Mesenchymal stem cell (in vitro differentiated cells and primary cell): ENCODE measurements around the gene SLC10A6.

Experiments used
- DNase-seq: peaks from one replicate; pipeline ENCODE4 v3.0.0-alpha.2; 2013
- H2AFZ ChIP-seq: one replicate; pipeline ENCODE4 v1.6.1; 2013; ENCODE audit warnings: low read depth, mild to moderate bottlenecking, control low read depth, inconsistent platforms, low read length, moderate library complexity
- H2AK5ac ChIP-seq: 2 replicates; pipeline ENCODE4 v1.6.1; 2013; ENCODE audit warnings: low read length, moderate library complexity, mild to moderate bottlenecking, inconsistent platforms; ENCODE audit not compliant: severe bottlenecking
- H2BK120ac ChIP-seq: one replicate; pipeline ENCODE4 v1.6.1; 2013; ENCODE audit warnings: low read depth, mild to moderate bottlenecking, inconsistent platforms, low read length, moderate library complexity
- H2BK12ac ChIP-seq, 2 experiments: one replicate each; pipeline ENCODE4 v1.6.1; 2013; ENCODE audit warnings: inconsistent platforms in 2 of 2, low read length in 2 of 2, mild to moderate bottlenecking in 2 of 2, moderate library complexity in 2 of 2, control low read depth in 1 of 2
- H2BK15ac ChIP-seq: one replicate; pipeline ENCODE4 v1.6.1; 2013; ENCODE audit warnings: mild to moderate bottlenecking, low read depth, inconsistent platforms; ENCODE audit not compliant: poor library complexity, severe bottlenecking
- H2BK5ac ChIP-seq: 2 replicates; pipeline ENCODE4 v1.6.1; 2013; ENCODE audit warnings: low read depth, mild to moderate bottlenecking, low read length, control low read depth, inconsistent platforms; ENCODE audit not compliant: poor library complexity, severe bottlenecking
- H3K14ac ChIP-seq, 2 experiments: one replicate each; pipeline ENCODE4 v1.6.1; 2013; ENCODE audit warnings: inconsistent platforms in 2 of 2, low read length in 2 of 2, control low read depth in 1 of 2, mild to moderate bottlenecking in 1 of 2, moderate library complexity in 1 of 2
- H3K18ac ChIP-seq, 2 experiments: one replicate each; pipeline ENCODE4 v1.6.1; 2013; ENCODE audit warnings: inconsistent platforms in 2 of 2, low read length in 2 of 2, control low read depth in 1 of 2, low read depth in 1 of 2, mild to moderate bottlenecking in 1 of 2
- H3K23ac ChIP-seq, 2 experiments: one replicate each; pipeline ENCODE4 v1.6.1; 2013; ENCODE audit warnings: inconsistent platforms in 2 of 2, low read length in 2 of 2, mild to moderate bottlenecking in 2 of 2, moderate library complexity in 2 of 2, control low read depth in 1 of 2
- H3K27ac ChIP-seq: 2 replicates; pipeline ENCODE4 v1.5.1; 2013; ENCODE audit warnings: mild to moderate bottlenecking, moderate library complexity, low read length, control low read depth, inconsistent platforms; ENCODE audit not compliant: poor library complexity, severe bottlenecking
- H3K27me3 ChIP-seq, 2 experiments: 2 replicates each; pipeline versions ENCODE4 v1.6.1 to v1.7.0; 2013; ENCODE audit warnings: low read length in 2 of 2, mild to moderate bottlenecking in 2 of 2, moderate library complexity in 2 of 2, control low read depth in 1 of 2, inconsistent platforms in 1 of 2; ENCODE audit not compliant: control insufficient read depth in 1 of 2, insufficient read depth in 1 of 2
- H3K36me3 ChIP-seq, 2 experiments: 2 replicates each; pipeline versions ENCODE4 v1.6.1 to v1.7.0; 2013; ENCODE audit warnings: low read length in 2 of 2, control low read depth in 1 of 2, inconsistent platforms in 1 of 2, low read depth in 1 of 2, mild to moderate bottlenecking in 1 of 2; ENCODE audit not compliant: insufficient read depth in 2 of 2, control insufficient read depth in 1 of 2
- H3K4ac ChIP-seq, 2 experiments: one replicate each; pipeline ENCODE4 v1.6.1; 2013; ENCODE audit warnings: inconsistent platforms in 2 of 2, low read length in 2 of 2, mild to moderate bottlenecking in 2 of 2, moderate library complexity in 2 of 2, control low read depth in 1 of 2, low read depth in 1 of 2
- H3K4me1 ChIP-seq: 2 replicates; pipeline ENCODE4 v1.6.1; 2013; ENCODE audit warnings: low read depth, low read length, control low read depth; ENCODE audit not compliant: control insufficient read depth, insufficient read depth
- H3K4me2 ChIP-seq: 2 replicates; pipeline ENCODE4 v1.6.1; 2013; ENCODE audit warnings: low read length, mild to moderate bottlenecking, inconsistent platforms; ENCODE audit not compliant: poor library complexity, severe bottlenecking
- H3K4me3 ChIP-seq, 2 experiments: 2 replicates each; pipeline versions ENCODE4 v1.5.1 to v1.7.0; 2013; ENCODE audit warnings: low read length in 2 of 2, mild to moderate bottlenecking in 2 of 2, control low read depth in 1 of 2, low read depth in 1 of 2; ENCODE audit not compliant: insufficient read depth in 1 of 2
- H3K79me1 ChIP-seq: replicated peaks from 2 replicates; pipeline ENCODE4 v1.6.1; 2013; ENCODE audit warnings: mild to moderate bottlenecking, control low read depth, low read length, inconsistent platforms; ENCODE audit not compliant: poor library complexity, severe bottlenecking
- H3K9ac ChIP-seq: 2 replicates; pipeline ENCODE4 v1.7.0; 2013; ENCODE audit warnings: mild to moderate bottlenecking, low read length, moderate library complexity
- H3K9me3 ChIP-seq: 2 replicates; pipeline ENCODE4 v1.7.0; 2013; ENCODE audit warnings: mild to moderate bottlenecking, low read length; ENCODE audit not compliant: control insufficient read depth
- H4K8ac ChIP-seq: one replicate; pipeline ENCODE4 v1.6.1; 2013; ENCODE audit warnings: inconsistent platforms, mild to moderate bottlenecking, low read length, moderate library complexity
- H4K91ac ChIP-seq: one replicate; pipeline ENCODE4 v1.6.1; 2013; ENCODE audit warnings: mild to moderate bottlenecking, low read length, inconsistent platforms
- WGBS: methylation state at CpG from one replicate; pipeline ENCODE4 v1.1.7; 2013; ENCODE audit warnings: mixed read lengths; 5-methylcytosine and 5-hydroxymethylcytosine counted together

Gene SLC10A6

GRCh38 chr4:86841309-86841708 lies 7.9 kb downstream of the SLC10A6 start:
- no peaks in the 10 kb centered on the region for H3K9me3 ChIP-seq
- H2BK120ac ChIP-seq = no peak overlapping the region

GRCh38 chr4:86840858-86841257 lies 8.3 kb downstream of the SLC10A6 start:
- no CpG with 5 or more reads among the region's 1 CpG for WGBS
- Histone ChIP-seq H3K23ac (no peak overlapping the region), H3K4me2 (no peak overlapping the region), H2BK5ac (no peak overlapping the region), H3K4me3 (no peak overlapping the region), H2BK12ac (no peak overlapping the region), H3K9ac (no peak overlapping the region), H3K36me3 (no peaks in the 10 kb centered on the region), H4K8ac (no peak overlapping the region), H3K79me1 (no peaks in the 10 kb centered on the region), H2BK120ac (no peak overlapping the region), H3K4me1 (no peaks in the 10 kb centered on the region), H2BK15ac (no peak overlapping the region), H2AK5ac (no peak overlapping the region), H3K27ac (no peak overlapping the region), H3K27me3 (no peaks in the 10 kb centered on the region), H3K14ac (no peak overlapping the region), H3K9me3 (no peaks in the 10 kb centered on the region), H4K91ac (no peak overlapping the region), H3K4ac (no peak overlapping the region), H2AFZ (no peak overlapping the region), H3K18ac (no peak overlapping the region)
- no peak for DNase-seq

More at GRCh38 chr4:86841309-86841708, 7.9 kb downstream of the SLC10A6 start:
- Histone ChIP-seq H3K4me1 (no peaks in the 10 kb centered on the region), H2BK12ac (no peak overlapping the region), H3K4ac (no peak overlapping the region), H3K4me2 (no peak overlapping the region), H3K23ac (no peak overlapping the region), H3K18ac (no peak overlapping the region), H2BK5ac (no peak overlapping the region), H4K8ac (no peak overlapping the region), H3K79me1 (no peaks in the 10 kb centered on the region), H4K91ac (no peak overlapping the region), H3K36me3 (no peaks in the 10 kb centered on the region), H3K27me3 (no peaks in the 10 kb centered on the region), H3K14ac (no peak overlapping the region), H3K9ac (no peak overlapping the region), H3K4me3 (no peak overlapping the region), H2AFZ (no peak overlapping the region), H2BK15ac (no peak overlapping the region), H3K27ac (no peak overlapping the region), H2AK5ac (no peak overlapping the region)
- WGBS = no CpG with 5 or more reads among the region's 1 CpG
- no peak for DNase-seq

GRCh38 chr4:86837691-86838503 lies 11.3 kb downstream of the SLC10A6 start:
- 77% methylated on average over 3 of the region's 5 CpGs for WGBS
- Histone ChIP-seq H2AFZ (no peak overlapping the region), H2BK5ac (no peak overlapping the region), H3K14ac (no peak overlapping the region), H4K8ac (no peak overlapping the region), H2BK12ac (no peak overlapping the region), H3K4me1 (peaks cover 2% of the 10 kb centered on the region), H4K91ac (no peak overlapping the region), H3K79me1 (no peaks in the 10 kb centered on the region), H2AK5ac (no peak overlapping the region), H3K27ac (no peak overlapping the region), H3K4ac (no peak overlapping the region), H2BK120ac (no peak overlapping the region), H3K18ac (no peak overlapping the region), H3K9ac (no peak overlapping the region), H3K9me3 (no peaks in the 10 kb centered on the region), H3K4me2 (no peak overlapping the region), H3K27me3 (no peaks in the 10 kb centered on the region), H3K4me3 (no peak overlapping the region), H2BK15ac (no peak overlapping the region), H3K36me3 (no peaks in the 10 kb centered on the region), H3K23ac (no peak overlapping the region)
- peak; percentile 65 for DNase-seq

GRCh38 chr4:86835677-86836076 lies 13.5 kb downstream of the SLC10A6 start:
- Histone ChIP-seq H2BK5ac (no peak overlapping the region), H2AK5ac (no peak overlapping the region), H3K9ac (no peak overlapping the region), H3K14ac (no peak overlapping the region), H3K36me3 (no peaks in the 10 kb centered on the region), H3K4me3 (no peak overlapping the region), H2BK15ac (no peak overlapping the region), H3K4me2 (no peak overlapping the region), H3K4me1 (peaks cover 4% of the 10 kb centered on the region), H3K79me1 (no peaks in the 10 kb centered on the region), H2BK120ac (no peak overlapping the region), H4K91ac (no peak overlapping the region), H3K4ac (no peak overlapping the region), H4K8ac (no peak overlapping the region), H2AFZ (no peak overlapping the region), H3K27me3 (no peaks in the 10 kb centered on the region), H3K9me3 (no peaks in the 10 kb centered on the region), H2BK12ac (peak overlapping the region in 1 of 2 experiments; percentile 60), H3K18ac (no peak overlapping the region), H3K23ac (no peak overlapping the region), H3K27ac (no peak overlapping the region)
- DNase-seq = no peak
- 100% methylated on average over 1 of the region's 3 CpGs for WGBS
